ENCODE data around the gene MC3R. TPM values are rescaled to one million over a fixed set of nuclear protein-coding genes. Genes with fewer than 3 reads are reported as not detected.

The MC3R gene
- total and polyA plus RNA-seq, 2 of the 4 experiments (the other 2 are of a cell fraction) = not detected

DNA sequence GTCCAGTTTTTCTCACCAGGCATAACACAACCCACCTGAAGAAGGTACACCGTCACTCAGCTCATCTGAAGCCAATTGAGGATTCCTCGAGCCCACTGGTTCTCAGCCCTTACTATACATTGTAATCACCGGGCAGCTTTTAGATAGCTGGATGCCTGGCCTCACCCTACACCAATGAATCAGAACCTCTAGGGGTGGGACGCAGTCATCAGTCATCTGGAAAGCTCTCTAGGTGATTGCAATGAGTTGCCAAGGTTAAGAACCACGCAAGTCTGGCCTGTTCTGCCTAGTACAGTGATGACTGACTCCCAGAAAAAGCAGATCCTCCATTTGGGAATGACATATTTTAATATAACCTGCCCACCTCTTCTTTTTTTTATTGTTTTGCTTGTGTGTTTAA is 41.1 kb downstream of the MC3R start:
- no peak overlapping the region for H3K18ac ChIP-seq (ENCODE audit: low read depth, low read length)
- H3K9me3 ChIP-seq (ENCODE audit: control insufficient read depth, insufficient read depth, low read length) = no peaks in the 10 kb centered on the region; the same call in 1 of the 2 replicates
- H2BK15ac ChIP-seq (ENCODE audit: low read depth, low read length) = no peak overlapping the region
- no peak overlapping the region for H3K9ac ChIP-seq (ENCODE audit: low read depth, low read length)
- ATAC-seq (ENCODE audit: low read depth) (no peak), DNase-seq (no peak)
- no peak overlapping the region for H3K14ac ChIP-seq (replicated peaks; ENCODE audit: low read depth, low read length)
- no peak overlapping the region for H3K23ac ChIP-seq (ENCODE audit: low read depth, low read length)
- no peaks in the 10 kb centered on the region for H4K20me1 ChIP-seq (ENCODE audit: insufficient read depth, low read length)
- H2AK9ac ChIP-seq (replicated peaks; ENCODE audit: low read depth, low read length, poor library complexity) = no peak overlapping the region
- H3K36me3 ChIP-seq (ENCODE audit: control insufficient read depth, insufficient read depth, low read length) = no peaks in the 10 kb centered on the region
- no peak overlapping the region for H3K4me3 ChIP-seq (ENCODE audit: insufficient read depth, low read depth, low read length)
- BruUV-seq (replicated peaks) = no TSS peak
- H2BK120ac ChIP-seq (ENCODE audit: low read depth, low read length) = no peak overlapping the region
- H3K4me2 ChIP-seq (ENCODE audit: low read depth, low read length) = no peak overlapping the region
- H3K4ac ChIP-seq (ENCODE audit: low read depth, low read length) = no peak overlapping the region
- H4K91ac ChIP-seq (ENCODE audit: insufficient read depth, low read depth, low read length) = no peak overlapping the region
- in situ Hi-C loops (cut with MboI; ENCODE audit: low sequenced_read_pairs) (no loop called here), intact Hi-C loops (cut with micrococcal nuclease) (no loop called here), dilution Hi-C loops (cut with HindIII; ENCODE audit: low sequenced_read_pairs, unreplicated experiment) (no loop called here)
- H3K4me1 ChIP-seq (ENCODE audit: control insufficient read depth, insufficient read depth, low read length) = no peaks in the 10 kb centered on the region
- no peaks in the 10 kb centered on the region for H3K79me1 ChIP-seq (ENCODE audit: low read depth in 1 of 2, low read length in 2 of 2)
- H2AK5ac ChIP-seq (ENCODE audit: low read depth, low read length) = no peak overlapping the region
- no peak overlapping the region for H2BK20ac ChIP-seq (ENCODE audit: low read depth, low read length)
- H3K27ac ChIP-seq (ENCODE audit: insufficient read depth, low read length) = no peak overlapping the region
- no peaks in the 10 kb centered on the region for H3K27me3 ChIP-seq (ENCODE audit: control insufficient read depth, insufficient read depth, low read length)
- H4K8ac ChIP-seq (ENCODE audit: low read depth in 2 of 2, low read length in 2 of 2) = no peak overlapping the region
- no peak for TF ChIP-seq MAFK (IDR thresholded peaks at IDR 0.05; ENCODE audit: low read depth, low read length)
- TF ChIP-seq FOS (IDR thresholded peaks at IDR 0.05; ENCODE audit: low read depth, low read length) = no peak
- TF ChIP-seq RCOR1 (IDR thresholded peaks at IDR 0.05; ENCODE audit: insufficient replicate concordance, low read length) = no peak
- TF ChIP-seq MAZ (IDR thresholded peaks at IDR 0.05; ENCODE audit: borderline replicate concordance, low read depth, low read length) = no peak
- TF ChIP-seq BHLHE40 (IDR thresholded peaks at IDR 0.05; ENCODE audit: low read depth, low read length) = no peak
- TF ChIP-seq SMC3 (IDR thresholded peaks at IDR 0.05; ENCODE audit: low read depth, low read length) = no peak
- no peak for TF ChIP-seq NFE2L2 (IDR thresholded peaks at IDR 0.05; ENCODE audit: low read depth, low read length)
- TF ChIP-seq CHD1 (IDR thresholded peaks at IDR 0.05; ENCODE audit: low read depth, low read length) = no peak
- no peak for TF ChIP-seq RAD21 (IDR thresholded peaks at IDR 0.05; ENCODE audit: low read length)
- no peak for TF ChIP-seq MXI1 (IDR thresholded peaks at IDR 0.05; ENCODE audit: borderline replicate concordance, low read depth, low read length)
- TF ChIP-seq RFX5 (IDR thresholded peaks at IDR 0.05; ENCODE audit: low read depth, low read length) = no peak
- TF ChIP-seq, protein P1, sequence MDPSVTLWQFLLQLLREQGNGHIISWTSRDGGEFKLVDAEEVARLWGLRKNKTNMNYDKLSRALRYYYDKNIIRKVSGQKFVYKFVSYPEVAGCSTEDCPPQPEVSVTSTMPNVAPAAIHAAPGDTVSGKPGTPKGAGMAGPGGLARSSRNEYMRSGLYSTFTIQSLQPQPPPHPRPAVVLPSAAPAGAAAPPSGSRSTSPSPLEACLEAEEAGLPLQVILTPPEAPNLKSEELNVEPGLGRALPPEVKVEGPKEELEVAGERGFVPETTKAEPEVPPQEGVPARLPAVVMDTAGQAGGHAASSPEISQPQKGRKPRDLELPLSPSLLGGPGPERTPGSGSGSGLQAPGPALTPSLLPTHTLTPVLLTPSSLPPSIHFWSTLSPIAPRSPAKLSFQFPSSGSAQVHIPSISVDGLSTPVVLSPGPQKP (IDR thresholded peaks at IDR 0.05; ENCODE audit: borderline replicate concordance, low read depth, low read length) = no peak
- no peak for TF ChIP-seq CEBPB (IDR thresholded peaks at IDR 0.05; ENCODE audit: low read depth, low read length)
- H4K5ac ChIP-seq (ENCODE audit: low read depth, low read length) = no peak overlapping the region
- no peak overlapping the region for H2AFZ ChIP-seq (replicated peaks; ENCODE audit: low read length, poor library complexity)
- no peak overlapping the region for H2BK5ac ChIP-seq (ENCODE audit: low read depth, low read length, poor library complexity, severe bottlenecking)
- H3K9me1 ChIP-seq (ENCODE audit: insufficient read depth, low read length) = no peaks in the 10 kb centered on the region
- POLR2A ChIA-PET (ENCODE audit: unreplicated experiment) = no interaction called here
- CTCF ChIA-PET = no interaction called here
- no peak overlapping the region for H3K56ac ChIP-seq (ENCODE audit: extremely low read depth, insufficient read depth, low read length)
- WGBS, 2 experiments (ENCODE audit: extremely low coverage in 2 of 2, insufficient read length in 1 of 2) = no CpG with 5 or more reads among the region's 5 CpGs

All from IMR-90 (cell line).